ENCODE results near the gene ZSWIM3.
A peak's percentile ranks its signal among the peaks of the same experiment; 100 is the strongest.

ZSWIM3 gene

DNA sequence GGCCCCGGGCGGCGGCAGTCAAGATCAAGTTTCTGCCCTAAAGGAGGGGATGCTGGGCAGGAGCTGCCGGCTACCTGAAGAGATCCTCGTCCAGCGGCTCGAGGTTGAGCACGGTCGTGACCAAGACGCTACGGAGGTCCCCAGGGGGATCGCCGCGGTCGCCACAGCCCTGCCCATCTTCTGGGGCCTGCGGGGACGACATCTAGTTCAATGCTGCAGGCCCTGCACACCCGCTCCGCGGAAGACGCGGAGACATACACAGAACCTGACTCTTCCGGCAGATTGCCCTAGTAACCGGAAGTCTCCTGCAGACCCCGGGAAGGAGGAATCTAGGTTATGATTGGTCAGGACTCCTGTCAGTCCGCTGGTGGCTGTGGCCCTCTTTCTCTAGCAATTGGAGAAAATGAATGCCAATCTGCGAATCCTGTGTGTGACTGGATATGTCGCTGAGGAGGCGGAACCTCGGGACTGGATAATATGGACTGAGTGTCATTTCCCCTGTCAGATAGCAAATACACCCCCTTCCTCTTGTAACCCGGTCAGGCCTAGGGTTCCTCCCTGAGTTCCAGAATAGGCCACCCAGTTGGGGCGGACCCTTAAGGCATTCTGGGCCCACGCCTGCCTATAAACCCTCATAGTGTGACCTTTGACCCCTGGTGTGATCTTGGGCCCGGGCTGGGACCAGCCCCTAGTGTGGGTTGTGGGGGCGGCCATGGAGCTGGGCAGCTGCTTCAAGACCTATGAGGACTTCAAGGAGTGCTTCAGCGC lies at the start of gene ZSWIM3, which contains the start of gene ACOT8:
Gene ZSWIM3 (plus strand): TSS at position 501 of the 768 bp plus-strand sequence. CDS start 212 bp downstream, at position 713.
Gene ACOT8 (minus strand): TSS at position 279 of the 768 bp plus-strand sequence. CDS start 77 bp downstream, at position 202.
- peak; percentile 100 for DNase-seq (ENCODE audit: low read depth)
- H3K4me3 ChIP-seq (ENCODE audit: low read depth, low read length), result peak within 1 kb of the TSS; percentile 90

DNA sequence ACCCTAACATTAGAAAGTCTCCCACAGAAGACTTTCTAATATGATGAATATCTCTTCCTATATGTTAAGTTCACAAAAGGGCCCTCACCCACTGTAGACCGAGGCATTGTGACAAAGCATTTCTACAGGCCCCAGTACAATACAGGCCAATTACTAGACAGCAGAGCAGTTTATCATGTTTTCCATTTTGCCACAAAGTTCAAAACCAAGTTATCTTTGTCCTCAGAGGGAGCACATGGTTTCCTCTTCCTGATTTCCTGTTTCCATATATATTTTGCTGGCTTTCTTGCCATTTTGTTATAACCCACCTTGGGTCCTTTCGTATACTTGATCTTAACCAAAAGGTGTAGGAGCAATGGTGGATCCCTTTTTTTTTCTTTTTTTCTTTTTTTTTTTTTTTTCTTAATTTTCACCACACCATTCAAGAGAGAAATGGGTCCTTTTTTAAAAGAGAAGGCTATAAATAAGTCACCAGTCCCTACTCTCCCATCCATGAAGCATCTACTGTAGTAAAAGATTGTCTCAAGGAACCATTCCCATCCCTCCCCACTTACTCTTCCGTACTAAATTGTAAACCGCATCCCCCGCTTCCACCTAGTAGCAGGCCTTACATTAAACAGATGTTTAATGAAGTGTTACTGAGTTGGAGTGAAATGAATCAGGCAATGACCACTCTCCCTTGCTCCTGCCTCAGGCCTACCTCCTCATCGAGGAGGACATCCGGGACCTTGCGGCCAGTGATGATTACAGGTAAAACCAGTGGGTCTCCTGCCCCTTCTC lies 47.0 kb upstream of the ZSWIM3 start:
- no peak for DNase-seq (ENCODE audit: low read depth)
- H3K4me3 ChIP-seq (ENCODE audit: low read depth, low read length), result no peak overlapping the region

DNA sequence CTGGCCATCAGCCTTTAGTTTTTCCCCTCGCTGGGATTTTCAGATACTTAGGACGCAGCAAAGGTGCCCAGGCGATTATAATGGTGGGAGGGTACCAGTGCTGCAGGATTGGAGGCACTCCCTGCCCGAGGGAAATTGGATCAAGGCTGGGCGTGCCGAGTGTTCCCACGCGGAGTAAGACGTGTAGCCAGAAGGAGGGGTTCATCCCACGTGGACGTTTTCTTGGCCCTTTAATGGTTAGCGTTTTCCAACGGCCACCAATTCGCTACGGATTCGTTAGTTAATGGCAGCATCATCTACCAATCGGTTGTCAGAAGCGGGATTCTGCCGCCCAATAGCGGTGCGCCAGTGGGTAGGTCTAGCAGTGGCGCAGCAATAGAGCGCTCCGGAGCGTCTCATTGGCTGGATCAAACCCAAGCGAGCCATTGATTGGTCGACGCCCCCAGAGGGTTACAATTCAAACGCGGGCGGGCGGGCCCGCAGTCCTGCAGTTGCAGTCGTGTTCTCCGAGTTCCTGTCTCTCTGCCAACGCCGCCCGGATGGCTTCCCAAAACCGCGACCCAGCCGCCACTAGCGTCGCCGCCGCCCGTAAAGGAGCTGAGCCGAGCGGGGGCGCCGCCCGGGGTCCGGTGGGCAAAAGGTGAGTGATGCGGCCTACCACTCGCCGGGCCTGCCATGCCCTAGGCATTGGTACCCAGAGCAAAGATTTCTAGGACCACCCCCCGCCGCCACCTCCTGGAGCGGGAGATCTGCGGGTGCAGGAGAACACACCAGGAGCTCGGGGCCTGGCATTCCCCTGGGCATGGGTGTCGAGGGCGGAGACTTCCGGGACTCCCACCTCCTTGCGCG lies 45.0 kb upstream of the ZSWIM3 start, which contains the start of gene UBE2C:
Gene UBE2C (plus strand): TSS at position 488 of the 849 bp plus-strand sequence. CDS start 52 bp downstream, at position 540.
- H3K4me3 ChIP-seq (ENCODE audit: low read depth, low read length), result peak within 1 kb of the TSS; percentile 81
- DNase-seq (ENCODE audit: low read depth), result peak; percentile 99

DNA sequence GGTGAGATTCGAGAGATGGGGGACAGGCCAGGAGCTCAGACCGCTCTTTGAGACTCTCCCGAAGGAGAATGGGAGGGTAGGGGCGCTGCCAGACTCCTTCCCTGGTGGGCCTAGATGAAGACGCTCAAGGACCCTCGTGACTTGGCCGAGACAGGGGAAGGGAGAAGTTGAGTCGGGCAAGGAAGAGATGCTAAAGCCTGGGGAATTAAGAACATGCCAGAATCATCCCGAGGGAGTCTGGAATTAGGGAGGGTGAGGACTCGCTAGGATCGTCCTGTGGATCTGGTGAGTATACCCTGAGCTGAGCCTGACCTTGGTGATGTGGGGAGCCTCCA lies 44.4 kb upstream of the ZSWIM3 start:
- peak overlapping the region; percentile 81 for H3K4me3 ChIP-seq (ENCODE audit: low read depth, low read length)
- no peak for DNase-seq (ENCODE audit: low read depth)

DNA sequence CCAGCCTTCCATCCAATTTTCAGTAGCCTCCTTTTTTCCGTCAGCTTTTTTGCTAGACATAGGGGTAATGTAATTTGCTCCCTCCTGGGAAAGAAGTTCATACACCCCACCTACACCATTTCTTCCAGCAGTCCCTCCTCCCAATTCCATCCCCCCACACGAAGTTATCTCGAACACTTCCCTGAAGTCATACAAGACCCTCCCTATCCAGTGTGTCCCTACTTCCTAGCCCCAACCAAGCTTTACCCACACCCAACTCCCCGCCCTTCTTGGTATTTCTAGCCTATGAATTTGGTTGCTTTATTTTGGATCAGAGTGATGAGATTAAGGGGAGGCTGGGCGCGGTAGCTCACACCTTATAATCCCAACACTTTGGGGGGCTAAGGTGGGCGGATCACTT lies 43.9 kb upstream of the ZSWIM3 start:
- H3K4me3 ChIP-seq (ENCODE audit: low read depth, low read length), result peak overlapping the region; percentile 81
- no peak for DNase-seq (ENCODE audit: low read depth)

DNA sequence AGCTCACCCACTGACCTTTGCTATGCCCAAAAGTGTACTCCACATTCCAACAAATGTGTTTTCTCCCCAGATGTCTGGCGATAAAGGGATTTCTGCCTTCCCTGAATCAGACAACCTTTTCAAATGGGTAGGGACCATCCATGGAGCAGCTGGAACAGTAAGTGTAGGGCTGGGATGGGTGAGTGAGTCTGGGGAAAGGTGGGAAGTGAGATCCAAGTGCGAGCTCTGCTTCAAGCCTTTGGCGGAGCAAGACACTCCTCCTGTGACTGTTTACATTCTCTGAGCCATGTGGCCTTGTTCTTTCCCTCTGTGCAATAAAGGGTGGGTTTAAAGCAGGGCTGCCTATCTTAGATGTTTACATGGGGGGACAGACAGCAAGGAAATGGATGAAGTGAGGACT lies 43.1 kb upstream of the ZSWIM3 start:
- no peak overlapping the region for H3K4me3 ChIP-seq (ENCODE audit: low read depth, low read length)
- no peak for DNase-seq (ENCODE audit: low read depth)

DNA sequence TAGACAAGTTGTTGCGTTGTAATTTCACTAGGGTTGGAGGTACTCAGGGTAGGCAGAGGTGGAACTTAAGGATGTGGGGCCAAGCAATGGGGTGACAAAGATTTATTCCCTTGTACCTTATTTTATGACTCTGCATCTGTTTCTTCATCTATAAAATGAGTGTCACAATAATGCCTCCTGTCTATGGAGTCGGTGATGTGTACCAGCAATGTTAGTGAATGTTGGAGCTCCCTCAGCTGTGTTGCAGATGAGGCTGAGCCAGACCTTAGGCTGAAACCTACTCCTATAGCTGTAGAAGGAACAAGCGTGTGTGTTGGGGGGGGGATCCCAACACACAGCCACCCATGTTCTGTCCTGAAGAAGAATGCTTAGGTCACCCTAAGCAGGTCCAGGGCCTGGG lies 40.5 kb upstream of the ZSWIM3 start:
- DNase-seq (ENCODE audit: low read depth), result no peak
- no peak overlapping the region for H3K4me3 ChIP-seq (ENCODE audit: low read depth, low read length)

DNA sequence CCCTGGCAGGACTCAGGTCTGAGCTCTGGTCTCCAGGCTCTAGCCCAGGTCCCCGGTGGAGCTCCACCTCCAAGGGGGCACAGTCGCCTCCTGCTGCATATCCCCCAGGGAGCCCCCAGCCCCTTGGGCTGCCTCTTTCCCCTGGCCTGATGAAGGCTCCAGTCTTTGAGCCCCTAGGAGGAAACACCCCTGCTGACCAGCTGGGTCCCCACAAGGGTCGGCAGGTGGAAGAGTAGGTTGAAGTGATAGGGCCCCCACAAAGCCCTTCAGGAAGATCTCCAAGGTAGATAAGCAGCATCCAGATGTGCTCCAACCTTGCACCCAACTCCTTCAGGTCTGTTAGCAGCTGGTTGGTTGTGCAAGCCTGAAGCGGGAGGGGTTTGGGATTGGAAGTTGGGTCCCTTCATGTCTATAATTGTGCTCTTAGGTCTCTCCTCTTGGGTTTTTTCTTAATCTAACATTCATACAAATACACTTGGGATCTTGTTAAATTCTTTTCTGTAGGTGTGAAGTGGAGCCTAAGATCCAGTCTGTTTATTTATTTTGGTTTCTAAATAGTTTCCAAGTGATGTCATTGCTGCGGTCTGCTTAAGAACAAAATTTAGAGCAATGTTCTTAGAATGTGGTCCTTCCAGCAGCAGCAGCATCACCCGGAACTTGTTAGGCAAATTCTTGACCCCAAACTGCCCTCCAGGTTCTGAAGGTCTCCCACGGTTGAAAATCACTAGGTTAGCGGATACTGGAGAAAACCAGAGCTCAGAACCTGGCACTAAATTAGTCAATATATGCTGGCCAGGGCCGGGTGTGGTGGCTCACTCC lies 39.8 kb upstream of the ZSWIM3 start:
- no peak for DNase-seq (ENCODE audit: low read depth)
- H3K4me3 ChIP-seq (ENCODE audit: low read depth, low read length), result no peak overlapping the region

DNA sequence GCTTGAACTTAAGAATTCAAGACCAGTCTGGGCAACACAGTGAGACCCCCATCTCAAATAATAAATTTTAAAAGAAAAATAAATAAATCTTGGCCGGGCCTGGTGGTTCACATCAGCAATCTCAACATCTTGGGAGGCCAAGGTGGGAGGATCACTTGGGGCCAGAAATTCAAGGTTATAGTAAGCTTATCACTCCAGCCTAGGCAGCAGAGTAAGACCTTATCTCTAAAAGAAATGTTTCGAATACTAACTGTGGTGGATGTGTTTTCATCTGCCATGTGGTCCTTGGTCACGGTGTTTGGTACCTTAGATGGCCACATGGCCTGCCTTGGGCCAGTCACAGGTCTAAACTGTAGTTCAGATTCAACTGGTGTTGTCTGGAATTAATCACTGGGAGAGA lies 39.2 kb upstream of the ZSWIM3 start:
- DNase-seq (ENCODE audit: low read depth), result no peak
- no peak overlapping the region for H3K4me3 ChIP-seq (ENCODE audit: low read depth, low read length)

DNA sequence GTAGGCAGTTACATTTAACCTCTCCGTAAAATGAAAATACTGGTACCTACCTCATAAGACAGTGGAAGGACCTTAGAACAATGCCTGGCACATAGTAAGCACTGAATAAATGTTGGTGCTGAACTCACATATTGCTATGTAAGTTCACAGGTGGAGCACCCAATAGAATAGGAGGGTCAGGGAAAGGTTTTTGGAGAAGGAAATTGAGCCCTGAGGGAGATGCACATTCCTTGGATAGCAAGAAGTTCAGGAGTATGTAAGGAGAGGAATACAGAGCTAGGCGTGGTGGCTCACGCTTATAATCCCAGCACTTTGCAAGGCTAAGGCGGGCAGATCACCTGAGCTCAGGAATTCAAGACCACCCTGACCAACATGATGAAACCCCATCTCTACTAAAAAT lies 37.9 kb upstream of the ZSWIM3 start:
- no peak for DNase-seq (ENCODE audit: low read depth)

DNA sequence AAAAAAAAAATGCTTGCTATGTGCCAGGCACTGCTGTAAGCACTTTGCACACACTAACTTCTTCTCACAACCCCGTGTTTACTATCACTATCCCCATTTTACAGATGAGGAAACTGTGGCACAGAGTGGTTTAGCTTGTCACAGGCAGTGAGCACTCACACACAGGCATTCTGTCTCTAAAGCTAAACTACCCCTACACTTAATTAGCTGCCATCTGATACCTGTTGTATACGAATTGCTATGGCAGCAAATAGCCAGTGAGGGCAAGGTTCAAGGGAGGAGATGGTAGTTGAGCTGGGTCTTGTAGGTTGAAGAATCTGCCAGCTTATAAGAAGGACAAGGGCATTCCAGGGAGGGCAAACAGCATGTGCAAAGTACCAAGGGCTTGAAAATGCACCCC lies 35.5 kb upstream of the ZSWIM3 start:
- H3K4me3 ChIP-seq (ENCODE audit: low read depth, low read length), result no peak overlapping the region

More for the DNA sequence above, 37.9 kb upstream of the ZSWIM3 start:
- H3K4me3 ChIP-seq (ENCODE audit: low read depth, low read length), result no peak overlapping the region

DNA sequence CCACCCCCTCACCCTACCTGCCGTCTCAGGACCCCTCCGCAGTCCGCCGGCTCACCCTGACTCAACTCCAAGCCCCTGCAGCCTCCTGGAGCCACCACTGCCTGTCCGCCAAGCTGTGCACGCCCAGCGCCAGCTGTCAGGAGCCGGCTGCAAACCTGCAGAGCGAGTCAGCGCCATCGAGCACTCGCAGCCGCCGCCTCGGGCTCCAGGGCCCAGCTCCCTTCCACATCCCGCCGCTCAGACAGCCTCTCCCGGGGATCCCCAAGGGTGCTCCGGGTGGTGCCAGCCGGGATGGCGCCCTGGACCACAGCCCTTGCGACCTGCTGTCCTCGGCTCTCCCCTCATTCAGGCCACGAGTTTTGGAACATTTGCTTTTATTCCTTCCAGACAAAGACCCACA lies 34.6 kb upstream of the ZSWIM3 start:
- DNase-seq (ENCODE audit: low read depth), result no peak
- H3K4me3 ChIP-seq (ENCODE audit: low read depth, low read length), result peak overlapping the region; percentile 11

More for the DNA sequence above, 35.5 kb upstream of the ZSWIM3 start:
- no peak for DNase-seq (ENCODE audit: low read depth)

DNA sequence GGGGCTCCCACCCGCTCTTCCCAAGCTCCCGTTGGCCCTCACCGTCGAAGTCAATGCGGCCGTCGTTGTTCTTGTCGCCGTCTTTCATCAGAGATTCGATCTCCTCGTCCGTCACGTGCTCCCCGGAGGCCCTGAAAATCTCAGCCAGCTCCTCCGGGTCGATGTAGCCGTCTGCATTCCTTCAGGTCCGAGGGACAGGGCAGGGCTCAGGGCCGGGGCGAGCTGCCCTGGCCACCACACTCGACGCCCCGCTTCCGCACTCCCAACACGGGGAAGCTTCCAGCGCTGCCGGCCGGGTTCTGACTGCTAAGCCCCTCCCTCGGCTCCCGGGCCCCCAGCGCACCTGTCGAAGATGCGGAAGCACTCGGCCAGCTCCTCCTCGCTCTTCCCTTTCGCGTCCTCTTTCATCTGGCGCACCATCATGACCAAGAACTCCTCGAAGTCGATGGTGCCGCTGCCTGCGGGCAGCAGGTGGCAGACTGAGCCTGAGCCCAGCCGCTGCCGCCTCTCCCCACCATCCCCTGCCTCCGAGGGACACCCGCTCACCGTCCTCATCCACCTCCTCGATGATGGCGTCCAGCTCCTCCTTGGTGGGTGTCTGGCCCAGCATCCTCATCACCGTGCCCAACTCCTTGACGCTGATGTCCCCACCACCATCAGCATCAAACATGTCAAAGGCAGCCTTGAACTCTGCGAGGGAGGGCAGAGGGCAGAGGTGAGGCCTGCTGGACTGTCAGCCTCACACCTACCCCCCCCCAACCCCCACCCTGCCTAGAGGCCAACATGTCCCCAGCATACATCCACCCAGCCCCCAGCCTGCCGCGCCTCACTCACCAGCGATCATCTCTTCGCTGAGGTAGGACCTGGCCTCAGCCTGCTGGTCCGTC lies 33.2 kb upstream of the ZSWIM3 start:
- DNase-seq (ENCODE audit: low read depth), result no peak
- H3K4me3 ChIP-seq (ENCODE audit: low read depth, low read length), result no peak overlapping the region

DNA sequence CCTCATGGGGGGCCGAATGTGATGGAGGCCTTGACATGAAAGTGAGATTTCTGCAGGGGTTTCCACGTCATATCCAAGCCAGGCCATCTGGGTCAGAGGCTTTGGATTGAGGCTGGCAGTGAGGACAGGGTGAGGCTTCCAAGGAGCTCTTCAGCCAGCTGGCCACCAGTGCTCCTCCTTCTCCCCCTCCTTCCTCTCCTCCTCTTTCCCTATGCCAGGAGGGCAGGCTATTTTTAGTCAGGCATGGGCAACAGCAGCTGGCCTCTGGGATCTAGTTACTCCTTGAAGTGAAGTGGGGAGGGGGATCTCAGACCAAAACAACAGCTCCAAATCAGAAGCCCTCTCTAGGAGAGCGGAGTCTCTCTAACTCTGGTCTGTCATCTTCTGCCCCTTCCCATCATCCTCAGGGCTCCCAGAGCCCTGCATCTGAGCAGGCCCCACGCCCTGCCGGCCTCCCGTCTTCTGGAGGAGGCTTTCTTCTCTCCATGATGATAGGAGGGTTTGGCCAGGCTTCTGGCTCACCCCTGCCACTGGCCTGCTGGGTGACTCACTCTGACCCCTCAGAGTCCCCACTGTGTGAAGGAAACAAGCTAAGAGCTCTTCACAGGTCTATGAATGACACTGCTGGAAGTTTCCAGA lies 30.9 kb upstream of the ZSWIM3 start:
- DNase-seq (ENCODE audit: low read depth), result no peak
- H3K4me3 ChIP-seq (ENCODE audit: low read depth, low read length), result no peak overlapping the region

DNA sequence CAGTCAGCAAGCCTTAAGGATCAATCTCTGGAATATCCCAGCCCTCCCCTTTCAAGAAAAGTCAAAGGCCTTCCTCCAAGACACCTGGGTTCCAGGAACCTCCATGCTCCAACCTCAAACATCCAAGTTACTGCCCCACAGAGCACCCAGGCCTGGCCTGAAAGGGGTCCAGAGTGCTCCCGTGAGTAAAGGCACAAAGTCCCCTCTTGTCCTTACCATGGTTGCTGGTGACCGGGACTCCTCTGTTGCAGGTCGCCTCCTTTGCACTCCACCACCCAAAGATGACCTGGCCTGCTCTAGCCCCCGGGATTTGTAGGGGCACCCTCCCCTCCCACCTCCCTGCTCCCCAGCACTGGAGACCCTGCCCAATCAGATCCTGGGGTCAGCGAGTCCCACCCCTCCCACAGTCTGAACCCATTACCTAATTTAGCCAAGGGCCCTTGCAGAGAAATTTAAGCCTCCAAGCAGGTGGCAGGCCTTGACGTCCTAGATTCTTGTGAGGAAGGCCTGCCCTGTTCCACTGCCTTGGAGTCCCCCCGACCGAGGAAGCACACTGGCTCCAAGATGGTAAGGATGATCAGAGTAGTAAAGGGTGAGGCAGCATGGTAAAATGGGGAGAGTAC lies 30.3 kb upstream of the ZSWIM3 start, which contains the start of gene TNNC2:
Gene TNNC2 (minus strand): TSS at position 283 of the 623 bp plus-strand sequence. CDS start 64 bp downstream, at position 219.
- H3K4me3 ChIP-seq (ENCODE audit: low read depth, low read length), result no peak within 1 kb of the TSS
- no peak for DNase-seq (ENCODE audit: low read depth)

DNA sequence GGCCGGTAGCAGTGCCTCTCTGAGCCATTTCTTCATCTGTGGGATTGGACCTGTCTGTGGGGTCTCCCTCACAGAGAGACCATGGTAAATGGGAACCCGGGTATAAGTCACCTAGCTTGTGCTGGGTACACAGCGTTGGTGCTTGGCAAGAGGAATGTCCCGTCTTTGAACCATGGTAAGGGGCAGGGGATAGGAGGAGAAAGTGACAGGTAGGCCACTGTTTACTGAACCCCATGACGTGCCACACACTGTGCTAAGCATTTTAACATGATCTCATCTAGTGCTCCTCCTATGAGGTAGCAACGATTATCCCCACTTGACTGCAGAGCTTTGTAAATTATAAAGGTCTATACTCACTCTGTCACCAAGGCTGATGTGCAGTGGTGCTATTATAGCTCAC lies 29.7 kb upstream of the ZSWIM3 start:
- H3K4me3 ChIP-seq (ENCODE audit: low read depth, low read length), result no peak overlapping the region
- DNase-seq (ENCODE audit: low read depth), result no peak

DNA sequence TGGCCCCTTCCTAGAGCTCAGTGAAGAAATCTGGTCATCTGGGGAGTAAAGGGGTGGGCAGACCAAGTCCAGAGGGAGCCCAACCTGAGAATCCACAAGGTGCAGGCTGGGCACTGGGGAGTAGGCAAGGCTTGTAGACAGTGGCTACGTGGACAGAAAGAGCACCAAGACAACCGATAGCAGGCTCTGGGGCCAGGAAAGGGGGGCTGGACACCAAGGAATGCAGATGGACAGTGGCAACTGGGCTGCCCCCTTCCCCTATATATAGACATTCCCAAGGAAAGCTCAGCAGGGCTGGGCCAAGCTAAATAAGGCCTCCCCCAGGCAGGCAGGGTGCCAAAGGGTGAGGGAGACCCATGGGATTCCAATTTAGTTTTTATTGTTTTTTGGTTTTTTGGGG lies 28.8 kb upstream of the ZSWIM3 start:
- DNase-seq (ENCODE audit: low read depth), result no peak
- no peak overlapping the region for H3K4me3 ChIP-seq (ENCODE audit: low read depth, low read length)

Data from skeletal muscle cell (primary cell).